ENCODE results near the gene FBN2. TPM values are rescaled to one million over a fixed set of nuclear protein-coding genes. Genes with fewer than 3 reads are reported as not detected.
"Not testable (repeated sequence)": the region's sequence is repeated elsewhere in the genome, so short reads cannot be mapped to it uniquely, and the experiment has no call there.

Gene FBN2
- total RNA-seq, 2 donors from 2014 or later: 0.09 TPM; not detected in 1

DNA sequence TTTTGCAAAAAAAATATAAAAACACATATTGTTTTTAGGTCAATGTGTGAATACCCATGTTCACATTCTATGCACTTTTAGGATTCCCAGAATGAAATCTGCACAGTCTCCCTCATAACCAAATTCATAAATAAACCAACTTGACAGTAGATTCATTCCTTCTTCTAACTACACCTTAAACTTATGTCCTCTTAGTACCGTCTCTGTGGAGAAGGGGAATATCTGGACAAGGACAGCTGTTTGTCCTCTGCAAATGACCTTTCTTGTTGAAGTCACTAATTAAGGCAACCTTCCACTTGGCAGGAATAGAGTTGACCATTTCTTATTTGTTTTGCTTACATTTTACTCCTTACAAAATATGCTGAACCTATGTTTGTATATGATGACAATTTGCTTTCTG lies 71.1 kb downstream of the FBN2 start:
- ATAC-seq: no peak
- peaks cover 0 to 7% of the 10 kb centered on the region in 2 donors for H3K9me3 Mint-ChIP-seq

DNA sequence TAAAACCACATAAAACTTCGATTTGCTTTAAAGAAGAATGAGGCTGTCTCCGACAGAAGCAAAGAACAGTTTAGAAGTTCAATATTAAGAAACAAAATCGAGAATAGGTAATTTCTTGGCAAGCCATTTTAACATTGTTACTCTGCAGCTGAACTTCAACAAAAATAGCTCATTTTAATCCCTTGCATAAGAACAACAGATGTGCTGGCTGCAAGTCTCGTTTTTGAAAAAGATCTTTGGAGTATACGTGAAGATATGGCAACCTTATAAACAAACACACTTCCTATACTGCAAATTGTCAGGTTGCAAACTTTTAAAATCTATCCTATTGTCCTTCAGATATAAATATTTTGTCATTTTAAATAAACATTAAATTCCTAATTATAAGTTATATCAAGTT lies 71.5 kb downstream of the FBN2 start:
- Mint-ChIP-seq H3K36me3 (no peaks in the 10 kb centered on the region), H3K27ac (no peak overlapping the region), H3K9me3 (peaks cover 0 to 7% of the 10 kb centered on the region in 2 donors)
- ATAC-seq: no peak
- no peak for DNase-seq (ENCODE audit: low spot score in 2 of 2)

More for the DNA sequence above, 71.1 kb downstream of the FBN2 start:
- H3K27ac Mint-ChIP-seq: no peak overlapping the region
- no peaks in the 10 kb centered on the region for H3K36me3 Mint-ChIP-seq
- no peak for DNase-seq (ENCODE audit: low spot score in 2 of 2)

DNA sequence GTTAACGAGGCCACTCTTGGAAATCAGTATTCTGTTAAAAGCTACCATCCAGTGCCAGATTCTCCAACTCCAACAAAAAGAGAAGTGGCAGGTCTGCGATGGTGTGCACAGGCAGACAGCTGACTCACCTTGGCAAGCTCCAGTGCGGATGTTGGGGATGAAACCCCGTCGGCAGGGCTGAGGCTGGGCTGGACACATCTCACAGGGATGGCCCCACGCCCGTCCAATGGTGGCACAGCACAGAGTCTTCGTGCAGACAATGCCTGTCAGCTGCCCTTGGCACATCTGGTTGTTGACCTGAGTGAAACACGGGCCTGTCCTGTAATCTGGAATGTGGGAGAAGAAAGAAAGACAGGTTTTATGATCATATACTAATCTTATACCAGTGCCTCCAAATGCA lies 73.4 kb downstream of the FBN2 start:
- DNase-seq (ENCODE audit: low spot score in 2 of 2) (no peak), ATAC-seq (no peak)
- Mint-ChIP-seq H3K27ac (no peak overlapping the region), H3K9me3 (peaks cover 6 to 8% of the 10 kb centered on the region in 2 donors), H3K36me3 (no peaks in the 10 kb centered on the region)

DNA sequence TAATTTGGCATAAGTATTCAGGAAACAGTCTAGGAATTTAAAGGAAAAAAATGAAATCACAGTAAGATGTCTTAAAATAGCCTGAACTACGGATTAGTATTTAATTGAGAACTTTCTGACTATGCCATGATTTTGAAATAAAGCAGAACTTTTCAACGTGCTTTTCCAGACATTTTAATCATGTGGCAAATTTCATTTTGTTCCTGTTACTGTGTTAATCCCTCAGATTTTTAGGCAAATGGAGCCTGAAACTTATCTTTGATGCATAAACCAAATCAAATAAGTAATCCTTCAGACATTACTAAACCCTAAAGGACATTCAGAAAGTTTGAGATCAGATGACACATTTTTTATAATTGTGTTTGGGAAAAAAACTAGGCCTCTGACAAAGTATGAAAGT lies 75.7 kb downstream of the FBN2 start:
- Mint-ChIP-seq H3K36me3 (no peaks in the 10 kb centered on the region), H3K9me3 (peaks cover 13 to 16% of the 10 kb centered on the region in 2 donors), H3K27ac (no peak overlapping the region)
- DNase-seq (ENCODE audit: low spot score in 2 of 2): no peak
- no peak for ATAC-seq

DNA sequence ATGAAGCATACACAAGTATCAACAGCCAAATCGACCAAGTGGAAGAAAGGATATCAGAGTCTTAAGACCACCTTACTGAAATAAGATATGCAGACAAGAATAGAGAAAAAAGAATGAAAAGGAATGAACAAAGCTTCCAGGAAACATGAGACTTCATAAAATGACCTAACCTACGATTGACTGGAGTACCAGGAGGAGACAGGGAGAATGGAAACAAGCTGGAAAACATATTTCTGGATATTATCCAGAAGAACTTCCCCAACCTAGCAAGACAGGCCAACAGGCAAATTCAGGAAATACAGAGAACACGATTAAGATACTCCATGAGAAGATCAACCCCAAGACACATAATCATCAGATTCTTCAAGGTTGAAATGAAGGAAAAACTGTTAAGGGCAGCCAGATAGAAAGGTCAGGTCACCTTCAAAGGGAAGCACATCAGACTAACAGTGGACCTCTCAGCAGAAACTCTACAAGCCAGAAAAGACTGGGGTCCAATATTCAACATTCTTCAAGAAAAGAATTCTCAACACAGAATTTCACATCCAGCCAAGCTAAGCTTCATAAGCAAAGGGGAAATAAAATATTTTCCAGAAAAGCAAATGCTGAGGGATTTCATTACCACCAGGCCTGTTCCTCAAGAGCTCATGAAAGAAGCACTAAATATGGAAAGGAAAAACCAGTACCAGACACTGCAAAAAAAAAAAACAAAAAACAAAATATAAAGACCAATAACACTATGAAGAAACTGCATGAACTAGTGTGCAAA lies 80.7 kb downstream of the FBN2 start:
- ATAC-seq; DNase-seq (ENCODE audit: low spot score in 2 of 2); H3K27ac Mint-ChIP-seq; H3K36me3 Mint-ChIP-seq: not testable (repeated sequence)
- H3K9me3 Mint-ChIP-seq: peaks cover 16 to 24% of the 10 kb centered on the region in 2 donors

DNA sequence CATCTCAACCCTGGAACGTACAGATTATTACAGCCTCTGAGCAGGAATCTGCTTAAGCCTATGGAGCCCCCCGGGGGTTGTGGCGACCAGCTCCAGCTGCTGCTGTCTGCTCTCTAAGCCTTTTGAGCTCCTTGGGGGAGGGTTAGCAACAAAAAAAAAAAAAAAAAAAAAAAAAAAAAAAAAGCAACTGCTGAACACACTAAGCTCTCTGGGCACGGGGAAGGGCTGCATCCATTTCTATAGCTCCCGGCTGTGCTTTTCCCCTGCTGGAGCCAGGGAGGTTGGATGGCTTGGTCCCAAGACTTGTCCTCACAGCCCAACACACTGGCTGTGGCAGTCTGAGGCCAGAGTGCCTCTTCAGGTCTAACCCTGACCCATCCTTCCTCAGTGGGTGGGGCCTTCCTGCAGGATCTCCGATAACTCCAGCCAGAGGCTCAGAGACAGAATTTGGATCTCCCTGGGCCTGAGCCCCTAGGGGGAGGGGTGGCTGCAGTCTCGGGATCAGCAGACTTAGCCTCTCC lies 82.1 kb downstream of the FBN2 start:
- ATAC-seq: no peak
- no peak overlapping the region for H3K27ac Mint-ChIP-seq
- H3K36me3 Mint-ChIP-seq: peaks cover 0 to 4% of the 10 kb centered on the region in 2 donors
- no peak for DNase-seq (ENCODE audit: low spot score in 2 of 2)
- H3K9me3 Mint-ChIP-seq: peaks cover 16 to 24% of the 10 kb centered on the region in 2 donors

DNA sequence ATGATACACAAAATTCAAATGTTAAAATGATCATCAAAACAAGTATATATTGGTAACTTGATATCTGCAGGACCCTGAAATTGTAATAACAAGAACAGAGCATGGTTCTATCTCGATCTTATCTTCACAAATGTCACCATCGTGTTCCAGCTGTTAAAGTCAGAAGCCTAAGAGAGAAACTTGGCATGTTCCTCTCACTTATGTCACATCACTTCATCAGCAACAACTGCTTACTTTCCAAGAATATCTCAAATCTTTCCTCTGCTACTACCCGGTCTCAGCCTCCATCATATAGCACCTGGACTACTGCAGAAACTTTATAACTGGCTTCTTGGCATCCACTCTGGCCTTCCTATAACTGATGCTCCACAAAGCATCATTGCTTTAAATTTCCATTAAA lies 84.9 kb downstream of the FBN2 start:
- H3K27ac Mint-ChIP-seq: no peak overlapping the region
- DNase-seq (ENCODE audit: low spot score in 2 of 2) (no peak), ATAC-seq (no peak)
- peaks cover 0 to 4% of the 10 kb centered on the region in 2 donors for H3K36me3 Mint-ChIP-seq
- peaks cover 0 to 16% of the 10 kb centered on the region in 2 donors for H3K9me3 Mint-ChIP-seq

DNA sequence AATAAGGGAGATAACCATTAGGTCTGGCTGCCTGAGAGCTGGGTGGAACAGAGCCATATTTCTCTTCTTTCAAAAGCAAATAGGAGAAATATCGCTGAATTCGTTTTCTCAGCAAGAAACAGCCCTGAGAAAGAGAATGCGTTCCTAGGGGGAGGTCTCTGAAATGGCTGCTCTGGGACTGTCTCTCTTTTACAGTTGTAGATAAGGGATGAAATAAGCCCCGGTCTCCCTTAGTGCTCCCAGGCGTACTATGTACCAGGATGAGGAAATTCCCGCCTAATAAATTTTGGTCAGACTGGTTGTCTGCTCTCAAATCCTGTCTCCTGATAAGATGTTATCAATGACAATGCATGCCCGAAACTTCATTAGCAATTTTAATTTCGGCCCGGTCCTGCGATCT lies 90.8 kb downstream of the FBN2 start:
- Mint-ChIP-seq H3K9me3 (peaks cover 7 to 21% of the 10 kb centered on the region in 2 donors), H3K36me3 (peaks cover 0 to 13% of the 10 kb centered on the region in 2 donors)
- not testable (repeated sequence) for H3K27ac Mint-ChIP-seq; ATAC-seq; DNase-seq (ENCODE audit: low spot score in 2 of 2)

DNA sequence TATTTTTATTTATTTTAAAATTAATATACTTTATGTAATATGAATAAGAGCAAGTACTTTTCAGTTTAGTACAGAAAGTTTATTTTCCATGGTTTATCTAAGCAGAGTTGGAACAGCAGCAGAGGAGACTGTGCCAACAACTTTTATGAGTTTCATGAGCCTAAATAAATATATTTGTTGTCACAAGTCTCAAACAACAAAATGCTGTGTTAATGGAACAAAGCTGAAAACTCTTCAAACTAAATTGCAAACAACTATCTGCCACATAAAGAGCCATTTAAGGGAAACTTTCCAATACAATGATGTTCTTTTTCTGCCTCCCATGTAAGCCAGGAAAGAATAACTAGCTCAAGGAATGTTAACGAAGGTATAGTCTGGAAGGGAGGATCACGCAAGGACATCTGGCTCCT lies 96.1 kb downstream of the FBN2 start:
- no peak for ATAC-seq
- no peak for DNase-seq (ENCODE audit: low spot score in 2 of 2)
- peaks cover 0 to 7% of the 10 kb centered on the region in 2 donors for H3K9me3 Mint-ChIP-seq
- no peak overlapping the region for H3K27ac Mint-ChIP-seq
- peaks cover 0 to 2% of the 10 kb centered on the region in 2 donors for H3K36me3 Mint-ChIP-seq

DNA sequence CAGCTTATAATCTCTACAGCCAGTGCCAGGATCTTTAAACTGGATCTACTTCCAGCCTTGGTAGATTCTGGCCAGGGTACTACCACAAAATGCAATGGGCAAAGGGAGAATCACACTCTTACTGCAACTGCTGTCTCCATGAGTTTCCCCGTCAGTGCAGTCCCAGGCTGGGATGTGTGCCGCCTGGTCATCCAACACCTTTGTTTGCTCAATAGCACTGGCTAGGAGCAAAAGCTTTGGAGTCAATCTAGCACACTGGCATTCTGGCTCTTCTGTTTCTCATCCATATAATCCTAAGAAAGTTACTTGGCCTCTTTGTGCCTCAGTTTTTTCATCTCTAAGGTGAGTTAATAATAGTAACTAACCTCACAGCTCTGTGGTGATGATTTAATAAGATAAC lies 96.9 kb downstream of the FBN2 start:
- no peak for ATAC-seq
- Mint-ChIP-seq H3K27ac (no peak overlapping the region), H3K9me3 (peaks cover 0 to 4% of the 10 kb centered on the region in 2 donors), H3K36me3 (no peaks in the 10 kb centered on the region)
- no peak for DNase-seq (ENCODE audit: low spot score in 2 of 2)

DNA sequence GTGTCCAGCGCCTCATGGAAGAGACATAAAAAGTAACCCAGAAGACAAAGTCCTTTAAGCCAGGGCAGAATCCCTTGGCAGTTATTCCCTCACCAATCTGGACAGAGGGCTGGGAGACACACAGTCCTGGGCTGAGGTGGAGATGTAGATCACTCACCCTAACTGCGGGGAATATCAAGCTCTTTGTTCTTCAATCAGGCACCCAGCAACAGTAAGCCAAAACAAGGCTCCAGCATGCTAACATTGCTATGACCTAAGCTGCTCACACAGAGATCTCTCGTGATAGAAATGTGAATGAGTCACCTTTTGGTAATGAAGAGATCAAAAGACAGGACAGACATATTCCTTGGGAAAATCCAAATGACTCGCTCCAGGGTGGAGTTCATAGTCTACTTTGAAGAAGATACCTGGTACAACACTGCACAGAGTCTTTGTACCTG lies 101.3 kb downstream of the FBN2 start:
- H3K27ac Mint-ChIP-seq: no peak overlapping the region
- ATAC-seq (no peak), DNase-seq (ENCODE audit: low spot score in 2 of 2) (no peak)
- no peaks in the 10 kb centered on the region for H3K9me3 Mint-ChIP-seq
- H3K36me3 Mint-ChIP-seq: no peaks in the 10 kb centered on the region

DNA sequence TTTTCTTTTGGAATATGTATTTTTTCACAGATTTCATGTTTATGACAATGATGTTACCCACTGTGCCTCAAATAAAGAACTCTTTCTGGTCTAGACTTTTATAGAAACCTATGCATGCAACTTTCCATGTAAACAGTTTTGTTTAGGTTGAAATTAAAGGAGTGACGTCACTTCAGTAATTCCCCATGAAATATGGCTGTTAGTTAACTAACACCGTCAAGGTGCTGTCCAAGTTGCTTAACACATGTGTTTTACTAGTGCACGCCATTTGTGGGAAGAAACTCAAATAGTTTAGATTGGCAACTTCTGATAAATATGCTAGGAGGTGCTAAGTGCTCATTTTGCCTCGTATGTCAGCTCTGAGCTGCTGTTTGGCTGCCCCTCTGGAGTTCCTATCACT lies 102.2 kb downstream of the FBN2 start:
- H3K36me3 Mint-ChIP-seq: no peaks in the 10 kb centered on the region
- H3K9me3 Mint-ChIP-seq: no peaks in the 10 kb centered on the region
- H3K27ac Mint-ChIP-seq: no peak overlapping the region
- DNase-seq (ENCODE audit: low spot score in 2 of 2) (no peak), ATAC-seq (no peak)

DNA sequence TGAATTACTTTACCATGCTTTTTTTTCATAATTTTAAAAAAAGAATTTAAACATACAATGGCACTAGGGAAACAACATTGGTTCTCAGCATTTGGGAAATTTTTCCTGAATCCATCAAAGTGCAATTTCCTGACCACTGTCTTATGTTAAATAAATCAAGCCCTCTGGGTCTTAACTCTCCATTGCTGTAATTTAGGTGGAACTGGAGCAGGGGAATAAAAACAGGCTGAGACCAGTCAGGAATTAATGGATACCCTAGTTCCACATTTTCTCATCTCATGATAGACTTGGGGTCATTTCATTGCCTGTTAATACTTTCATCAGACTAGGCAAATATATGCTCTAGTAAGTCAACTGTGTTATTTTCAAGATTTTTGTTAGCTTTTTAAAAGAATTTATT lies 103.1 kb downstream of the FBN2 start:
- H3K27ac Mint-ChIP-seq: no peak overlapping the region
- H3K9me3 Mint-ChIP-seq: no peaks in the 10 kb centered on the region
- H3K36me3 Mint-ChIP-seq: no peaks in the 10 kb centered on the region
- ATAC-seq: no peak
- DNase-seq (ENCODE audit: low spot score in 2 of 2): no peak

DNA sequence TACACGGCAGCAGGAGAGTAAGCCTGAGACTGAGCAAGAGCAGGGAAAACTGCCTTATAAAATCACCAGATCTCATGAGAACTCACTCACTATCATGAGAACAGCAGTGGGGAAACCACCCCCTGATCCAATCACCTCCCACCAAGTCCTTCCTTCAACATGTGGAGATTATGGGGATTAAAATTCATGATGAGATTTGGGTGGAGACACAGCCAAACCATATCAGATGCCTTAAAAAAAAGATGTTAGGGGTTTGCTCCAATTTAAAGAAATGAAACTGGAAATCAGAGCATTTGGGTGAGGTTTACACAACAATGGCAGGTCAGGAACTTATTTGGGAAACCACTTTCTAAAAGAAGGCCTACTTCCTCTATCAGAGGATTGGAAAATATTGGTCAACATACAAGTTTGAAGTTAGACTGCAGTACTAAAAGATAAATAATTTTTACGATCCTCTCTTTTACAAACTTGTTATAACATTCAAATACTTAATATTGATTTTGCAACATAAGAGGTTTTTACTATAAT lies 105.1 kb downstream of the FBN2 start:
- Mint-ChIP-seq H3K9me3 (no peaks in the 10 kb centered on the region), H3K36me3 (no peaks in the 10 kb centered on the region), H3K27ac (no peak overlapping the region)
- no peak for ATAC-seq
- no peak for DNase-seq (ENCODE audit: low spot score in 2 of 2)

DNA sequence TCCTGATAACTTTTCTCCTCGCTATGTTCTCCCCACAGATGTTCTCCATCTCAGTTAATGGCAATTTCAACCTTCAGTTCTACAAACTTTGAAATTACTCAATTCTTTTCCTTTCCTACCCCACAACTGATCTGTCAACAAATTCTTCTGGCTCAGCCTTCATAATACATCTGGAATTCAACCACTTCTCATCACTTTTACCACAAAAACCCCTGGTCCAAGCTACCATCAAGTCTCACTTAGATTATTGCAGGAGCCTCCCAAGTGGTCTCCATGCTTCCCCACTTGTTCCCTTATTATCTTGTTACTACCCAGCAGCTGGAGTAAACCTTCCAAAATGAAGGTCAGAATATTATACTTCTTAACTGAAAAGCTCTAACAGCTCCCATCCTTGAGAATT lies 110.1 kb downstream of the FBN2 start:
- ATAC-seq (no peak), DNase-seq (ENCODE audit: low spot score in 2 of 2) (no peak)
- no peak overlapping the region for H3K27ac Mint-ChIP-seq
- H3K36me3 Mint-ChIP-seq: no peaks in the 10 kb centered on the region
- H3K9me3 Mint-ChIP-seq: no peaks in the 10 kb centered on the region

DNA sequence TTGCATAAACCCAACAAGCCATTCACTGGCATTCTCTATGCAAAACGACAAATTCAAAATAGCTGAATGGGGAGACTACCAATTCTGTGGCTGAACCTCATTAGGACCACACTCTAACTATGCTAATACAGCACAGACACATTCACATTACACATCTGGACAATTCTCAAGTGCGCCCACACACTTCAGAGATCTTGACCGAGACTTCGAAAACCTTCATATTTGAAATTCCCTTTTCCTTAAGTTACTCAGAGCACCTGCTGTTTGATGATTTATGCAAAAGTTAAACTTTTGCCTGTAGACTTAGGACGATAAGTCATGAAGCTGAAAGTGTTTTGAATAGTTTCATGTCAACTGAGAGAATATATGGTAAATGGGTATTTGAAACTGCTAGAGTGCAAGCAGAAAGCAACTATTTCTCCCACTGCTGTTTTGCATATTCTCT lies 111.9 kb downstream of the FBN2 start:
- Mint-ChIP-seq H3K27ac (no peak overlapping the region), H3K9me3 (no peaks in the 10 kb centered on the region), H3K36me3 (no peaks in the 10 kb centered on the region)
- no peak for DNase-seq (ENCODE audit: low spot score in 2 of 2)
- no peak for ATAC-seq

DNA sequence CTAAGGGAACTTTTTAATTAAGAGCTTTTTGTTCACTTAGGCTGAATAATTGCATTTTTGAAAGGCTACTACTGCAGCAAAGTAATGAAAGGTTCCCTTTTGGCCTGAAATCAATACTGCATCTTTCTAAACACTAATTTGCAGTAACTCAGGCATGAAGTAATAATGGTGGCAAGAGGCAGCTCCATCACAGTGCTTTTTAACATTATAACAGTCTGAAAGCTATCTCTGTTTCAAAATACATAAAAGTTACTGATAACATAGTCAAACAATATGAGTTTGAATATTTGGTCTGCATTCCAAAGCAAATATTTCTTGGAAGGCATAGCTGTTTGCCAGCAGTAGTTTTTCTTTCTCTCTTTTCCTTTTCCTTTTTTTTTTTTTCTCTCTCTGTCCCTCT lies 113.4 kb downstream of the FBN2 start:
- Mint-ChIP-seq H3K27ac (no peak overlapping the region), H3K36me3 (no peaks in the 10 kb centered on the region), H3K9me3 (no peaks in the 10 kb centered on the region)
- no peak for DNase-seq (ENCODE audit: low spot score in 2 of 2)
- ATAC-seq: no peak

DNA sequence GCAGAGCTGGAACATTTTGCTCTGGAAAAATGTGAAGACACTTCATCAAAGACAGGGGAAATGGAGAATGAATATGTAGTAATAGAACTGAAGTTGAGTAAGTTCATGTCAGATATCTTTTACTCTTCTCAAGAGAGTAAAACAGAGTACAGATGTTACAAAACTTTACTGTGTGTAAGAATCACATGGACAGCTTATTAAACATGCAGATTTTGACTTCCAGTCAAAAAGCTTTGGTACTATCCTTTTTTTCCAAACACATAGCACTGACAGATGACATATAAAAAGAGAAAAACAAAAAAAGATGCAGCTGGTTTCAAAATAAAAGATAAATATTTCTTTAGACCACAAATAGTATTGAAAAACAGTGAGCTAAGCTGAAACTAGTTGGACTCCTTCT lies 115.4 kb downstream of the FBN2 start:
- Mint-ChIP-seq H3K27ac (no peak overlapping the region), H3K9me3 (peaks cover 6% of the 10 kb centered on the region in 2 donors), H3K36me3 (no peaks in the 10 kb centered on the region)
- ATAC-seq: no peak
- no peak for DNase-seq (ENCODE audit: low spot score in 2 of 2)

Measured in activated naive CD4-positive, alpha-beta T cell treated with anti-CD3 and anti-CD28 coated beads, Interleukin-2, amount 50 U/mL, for 72 hours (primary cell).